ENCODE data around the gene DPP9. TPM values are rescaled to one million over a fixed set of nuclear protein-coding genes. Genes with fewer than 3 reads are reported as not detected.

The DPP9 gene
- total RNA-seq, 4 donors from 2014 or later = 76.7 to 125 (median 86.6) TPM

- TF ChIP-seq POLR2A (IDR thresholded peaks at IDR 0.05) (no peak), CTCF (IDR thresholded peaks at IDR 0.05) (no peak)
- 39 to 41% methylated on average over 8 of the region's 8 CpGs for WGBS, 2 donors
- intact Hi-C loops (cut with DNase I; ENCODE audit: low total_unique reads) = no loop called here
- no peak overlapping the region for H3K4me3 ChIP-seq (ENCODE audit: low read depth, poor library complexity, severe bottlenecking)
- peak in 1 of 2 donors; percentile 46 for DNase-seq (ENCODE audit: low spot score in 2 of 2)
Observed at GRCh38 chr19:4744451-4745174, 21.0 kb upstream of the DPP9 start.

GRCh38 chr19:4742723-4743646 is 19.3 kb upstream of the DPP9 start:
- TF ChIP-seq POLR2A (IDR thresholded peaks at IDR 0.05) (no peak), CTCF (IDR thresholded peaks at IDR 0.05) (no peak)
- DNase-seq (ENCODE audit: low spot score in 2 of 2) = no peak
- no peak overlapping the region for H3K4me3 ChIP-seq (ENCODE audit: low read depth, poor library complexity, severe bottlenecking)
- intact Hi-C loops (cut with DNase I; ENCODE audit: low total_unique reads) = no loop called here
- WGBS, 2 donors = 38 to 43% methylated on average over 12 of the region's 12 CpGs

- TF ChIP-seq POLR2A (IDR thresholded peaks at IDR 0.05) (no peak), CTCF (IDR thresholded peaks at IDR 0.05) (no peak)
- DNase-seq (ENCODE audit: low spot score in 2 of 2) = no peak
- intact Hi-C loops (cut with DNase I; ENCODE audit: low total_unique reads) = no loop called here
- WGBS, 2 donors = 71 to 80% methylated on average over 2 of the region's 2 CpGs
- H3K4me3 ChIP-seq (ENCODE audit: low read depth, poor library complexity, severe bottlenecking) = no peak overlapping the region
Observed at GRCh38 chr19:4740092-4740491, 16.4 kb upstream of the DPP9 start.

- no peak overlapping the region for H3K4me3 ChIP-seq (ENCODE audit: low read depth, poor library complexity, severe bottlenecking)
- DNase-seq (ENCODE audit: low spot score in 2 of 2) = no peak
- TF ChIP-seq POLR2A (IDR thresholded peaks at IDR 0.05) = no peak
- TF ChIP-seq CTCF (IDR thresholded peaks at IDR 0.05) = no peak
- WGBS, 2 donors = 37 to 46% methylated on average over 4 of the region's 4 CpGs
- intact Hi-C loops (cut with DNase I; ENCODE audit: low total_unique reads) = no loop called here
Observed at GRCh38 chr19:4738734-4739133, 15.1 kb upstream of the DPP9 start.

GRCh38 chr19:4737955-4738600 is 14.4 kb upstream of the DPP9 start:
- 13 to 14% methylated on average over 11 of the region's 11 CpGs for WGBS, 2 donors

More at GRCh38 chr19:4737955-4738600, 14.4 kb upstream of the DPP9 start:
- intact Hi-C loops (cut with DNase I; ENCODE audit: low total_unique reads) = no loop called here
- no peak for DNase-seq (ENCODE audit: low spot score in 2 of 2)
- no peak for TF ChIP-seq CTCF (IDR thresholded peaks at IDR 0.05)
- no peak overlapping the region for H3K4me3 ChIP-seq (ENCODE audit: low read depth, poor library complexity, severe bottlenecking)

All from lower leg skin (tissue), 4 donors.